DMS114 treated with DMSO at 0.1 percent for 48 hours (cell line): Measurements from ENCODE around the gene SNX22.

Source experiments
- DNase-seq: peaks from one replicate; lab custom pipeline; 2025; ENCODE audit not compliant: unreplicated experiment; lab: John Stamatoyannopoulos, UW

The SNX22 gene

GRCh38 chr15:64193971-64194370 is 42.4 kb downstream of the SNX22 start:
- no peak for DNase-seq

- no peak for DNase-seq
Measured at GRCh38 chr15:64197425-64197824, 45.9 kb downstream of the SNX22 start.

- DNase-seq: no peak
Measured at GRCh38 chr15:64205202-64205601, 53.7 kb downstream of the SNX22 start.
